Limb (tissue), 2 donors: ENCODE data around the gene TPM1.
"Not testable (repeated sequence)": the region's sequence is repeated elsewhere in the genome, so short reads cannot be mapped to it uniquely, and the experiment has no call there.

Source experiments
- DNase-seq, 2 donors: peaks; one replicate each; pipeline ENCODE4 v3.0.0-alpha.2; 2016; ENCODE audit errors: extremely low spot score in 2 of 2

Gene TPM1

GRCh38 chr15:63094495-63094931 lies 52.0 kb downstream of the TPM1 start:
- DNase-seq: no peak

GRCh38 chr15:63096178-63096577 lies 53.6 kb downstream of the TPM1 start:
- no peak for DNase-seq

DNA sequence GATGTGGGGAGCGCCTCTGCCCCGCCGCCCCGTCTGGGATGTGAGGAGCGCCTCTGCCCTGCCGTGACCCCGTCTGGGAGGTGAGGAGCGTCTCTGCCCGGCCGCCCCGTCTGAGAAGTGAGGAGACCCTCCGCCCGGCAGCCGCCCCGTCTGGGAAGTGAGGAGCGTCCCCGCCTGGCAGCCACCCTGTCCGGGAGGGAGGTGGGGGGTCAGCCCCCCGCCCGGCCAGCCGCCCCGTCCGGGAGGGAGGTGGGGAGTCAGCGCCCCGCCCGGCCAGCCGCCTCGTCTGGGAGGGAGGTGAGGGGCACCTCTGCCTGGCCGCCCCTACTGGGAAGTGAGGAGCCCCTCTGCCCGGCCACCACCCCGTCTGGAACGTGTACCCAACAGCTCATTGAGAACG lies 56.4 kb downstream of the TPM1 start:
- not testable (repeated sequence) for DNase-seq

- not testable (repeated sequence) for DNase-seq
Observed at GRCh38 chr15:63099581-63099980, 57.0 kb downstream of the TPM1 start.

GRCh38 chr15:63103416-63103815 lies 60.9 kb downstream of the TPM1 start:
- DNase-seq: no peak

DNA sequence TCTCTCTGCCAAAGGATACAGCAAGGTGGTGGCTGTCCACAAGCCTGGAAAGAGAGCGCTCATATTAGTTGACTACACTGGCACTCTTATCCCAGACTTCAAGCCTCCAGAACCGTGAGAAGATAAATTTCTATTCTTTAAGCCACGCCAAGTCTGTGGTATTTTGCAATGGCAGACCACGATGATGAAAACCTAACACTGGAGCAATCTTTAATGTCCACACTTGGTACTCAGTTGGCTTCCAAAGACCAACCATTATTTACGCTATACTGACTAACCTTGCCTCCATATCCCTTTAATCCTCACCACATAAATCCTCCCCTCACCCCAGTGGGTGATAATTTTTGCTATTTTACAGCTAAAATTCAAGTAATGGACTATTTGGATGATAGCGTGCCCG lies 62.2 kb downstream of the TPM1 start:
- DNase-seq: no peak

DNA sequence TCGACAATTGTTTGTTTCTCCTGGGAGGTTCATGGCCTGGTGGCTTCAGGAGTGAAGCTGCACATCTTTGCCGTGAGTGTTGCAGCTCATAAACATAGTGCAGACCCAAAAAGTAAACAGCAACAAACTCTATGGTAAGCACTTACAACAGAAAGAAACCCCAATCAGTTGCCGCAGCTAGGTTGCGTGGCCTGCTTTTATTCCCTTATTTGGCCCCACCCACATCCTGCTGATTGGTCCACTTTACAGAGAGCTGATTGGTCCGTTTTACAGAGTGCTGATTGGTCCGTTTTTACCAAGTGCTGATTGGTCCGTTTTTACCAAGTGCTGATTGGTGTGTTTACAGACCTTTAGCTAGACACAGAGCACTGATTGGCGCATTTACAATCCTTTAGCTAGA lies 62.8 kb downstream of the TPM1 start:
- not testable (repeated sequence) for DNase-seq

GRCh38 chr15:63107895-63108546 lies 65.5 kb downstream of the TPM1 start:
- peak; percentile 41 for DNase-seq

- DNase-seq: no peak
Observed at GRCh38 chr15:63109498-63109897, 67.0 kb downstream of the TPM1 start.

- no peak for DNase-seq
Observed at GRCh38 chr15:63109920-63110319, 67.4 kb downstream of the TPM1 start.

DNA sequence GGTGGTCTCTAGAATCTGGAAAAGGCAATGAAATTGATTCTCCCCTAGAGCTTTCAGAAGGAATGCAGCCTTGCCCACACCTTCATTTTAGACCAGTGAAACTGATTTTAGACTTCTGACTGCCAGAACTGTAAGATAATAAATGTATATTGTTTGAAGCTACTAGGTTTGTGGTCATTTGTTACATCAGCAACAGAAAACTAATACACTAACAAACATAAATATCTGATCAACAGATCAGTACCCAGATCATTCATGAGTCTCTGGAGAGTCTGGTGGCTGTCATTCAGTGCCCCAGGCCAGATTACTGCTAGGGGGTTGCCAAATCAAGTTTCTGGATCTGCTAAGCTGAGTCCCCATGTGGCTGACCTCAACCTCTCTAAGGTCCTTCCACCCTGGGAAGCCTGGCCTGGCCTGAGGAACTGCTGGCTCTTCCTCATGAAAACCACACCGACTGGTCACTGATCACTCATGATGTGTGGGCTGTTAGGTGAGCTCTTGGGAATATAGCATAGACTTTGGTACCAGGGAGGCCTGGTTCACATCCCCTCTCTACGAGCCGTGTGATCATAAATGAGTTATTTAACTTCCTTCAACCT lies 68.0 kb downstream of the TPM1 start:
- no peak for DNase-seq

- no peak for DNase-seq
Observed at GRCh38 chr15:63111481-63111880, 68.9 kb downstream of the TPM1 start.

DNA sequence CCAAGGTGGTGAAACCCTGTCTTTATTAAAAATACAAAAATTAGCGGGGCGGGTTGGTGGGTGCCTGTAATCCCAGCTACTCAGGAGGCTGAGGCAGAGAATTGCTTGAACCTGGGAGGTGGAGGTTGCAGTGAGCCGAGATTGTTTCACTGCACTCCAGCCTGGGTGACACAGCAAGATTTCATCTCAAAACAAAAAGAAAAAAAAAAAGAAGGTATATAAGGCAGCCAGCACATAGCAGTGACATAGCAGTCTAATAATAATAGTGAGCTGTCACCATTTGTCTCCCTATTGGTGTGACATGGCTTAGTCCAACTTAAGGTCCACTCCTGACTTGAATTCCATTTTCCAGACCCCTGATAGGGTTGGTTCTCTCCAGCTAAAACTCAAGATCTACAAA lies 70.3 kb downstream of the TPM1 start:
- DNase-seq: no peak

GRCh38 chr15:63114465-63114864 lies 71.9 kb downstream of the TPM1 start:
- DNase-seq: no peak
